Astrocyte (in vitro differentiated cells and primary cell): ENCODE results near the gene ZFP3. TPM values are rescaled to one million over a fixed set of nuclear protein-coding genes. Genes with fewer than 3 reads are reported as not detected.

Experiments used
- DNase-seq: peaks from one replicate; pipeline ENCODE4 v3.0.0-alpha.2; 2010; ENCODE audit warnings: low read depth
- FAIRE-seq: peaks from 2 replicates; lab custom pipeline; 2011; peaks lifted over from hg19 to GRCh38; lab: Jason Lieb, UNC
- H2AFZ ChIP-seq: 2 replicates; pipeline ENCODE4 v1.6.0; 2012; ENCODE audit warnings: low read depth, low read length, inconsistent platforms
- H3K27ac ChIP-seq: 2 replicates; pipeline ENCODE4 v1.5.1; 2011; ENCODE audit warnings: low read depth, low read length, inconsistent platforms
- H3K27me3 ChIP-seq: 2 replicates; pipeline ENCODE4 v1.6.0; 2011; ENCODE audit warnings: low read length, inconsistent platforms; ENCODE audit not compliant: insufficient read depth
- H3K36me3 ChIP-seq: 2 replicates; pipeline ENCODE4 v1.5.1; 2011; ENCODE audit warnings: low read length, inconsistent platforms; ENCODE audit not compliant: insufficient read depth
- H3K4me1 ChIP-seq: 2 replicates; pipeline ENCODE4 v1.5.1; 2011; ENCODE audit warnings: low read length, inconsistent platforms; ENCODE audit not compliant: insufficient read depth
- H3K4me2 ChIP-seq: 2 replicates; pipeline ENCODE4 v1.6.0; 2012; ENCODE audit warnings: low read length, inconsistent platforms
- H3K4me3 ChIP-seq: 2 replicates; pipeline ENCODE4 v1.5.1; 2011; ENCODE audit warnings: low read depth, mild to moderate bottlenecking, low read length, inconsistent platforms; ENCODE audit not compliant: insufficient read depth
- H3K79me2 ChIP-seq: 2 replicates; pipeline ENCODE4 v1.6.0; 2012; ENCODE audit warnings: mild to moderate bottlenecking, low read length, inconsistent platforms; ENCODE audit not compliant: insufficient read depth
- H3K9ac ChIP-seq: 2 replicates; pipeline ENCODE4 v1.6.0; 2012; ENCODE audit warnings: mild to moderate bottlenecking, low read length, inconsistent platforms
- H3K9me3 ChIP-seq: 2 replicates; pipeline ENCODE4 v1.5.1; 2012; ENCODE audit warnings: low read depth, mild to moderate bottlenecking, low read length, inconsistent platforms; ENCODE audit not compliant: insufficient read depth
- H4K20me1 ChIP-seq: 2 replicates; pipeline ENCODE4 v1.6.0; 2012; ENCODE audit warnings: low read length, inconsistent platforms; ENCODE audit not compliant: insufficient read depth
- H3K27ac Mint-ChIP-seq: one replicate; pipeline ENCODE4 v1.8.0; 2021; ENCODE audit warnings: mild to moderate bottlenecking, mixed read lengths; ENCODE audit not compliant: unreplicated experiment
- H3K27me3 Mint-ChIP-seq: one replicate; pipeline ENCODE4 v1.8.0; 2021; ENCODE audit warnings: low read depth, mixed read lengths; ENCODE audit not compliant: unreplicated experiment
- H3K36me3 Mint-ChIP-seq: one replicate; pipeline ENCODE4 v1.8.0; 2021; ENCODE audit warnings: low read depth, mixed read lengths; ENCODE audit not compliant: unreplicated experiment
- H3K4me1 Mint-ChIP-seq: one replicate; pipeline ENCODE4 v1.8.0; 2021; ENCODE audit warnings: low read depth, mixed read lengths; ENCODE audit not compliant: unreplicated experiment
- H3K4me3 Mint-ChIP-seq: one replicate; pipeline ENCODE4 v1.8.0; 2021; ENCODE audit warnings: mild to moderate bottlenecking, moderate library complexity, mixed read lengths; ENCODE audit not compliant: unreplicated experiment
- H3K9me3 Mint-ChIP-seq: one replicate; pipeline ENCODE4 v1.8.0; 2021; ENCODE audit warnings: mild to moderate bottlenecking, mixed read lengths; ENCODE audit not compliant: unreplicated experiment
- EZH2 ChIP-seq: IDR thresholded peaks from 2 replicates; pipeline ENCODE4 v1.6.1; 2012; ENCODE audit warnings: mild to moderate bottlenecking, low read length, inconsistent platforms; ENCODE audit not compliant: insufficient read depth
- total RNA-seq: library from RNA; stranded (reverse); gene quantifications from 2 replicates; pipeline ENCODE4 v1.2.1, GENCODE V29; 2021
- TF ChIP-seq, protein P1 (sequence below): IDR thresholded peaks from 2 replicates; pipeline ENCODE4 v1.5.1; 2011; ENCODE audit warnings: low read depth, mild to moderate bottlenecking, inconsistent platforms, low read length, moderate library complexity; ENCODE audit not compliant: insufficient read depth

The ZFP3 gene
- total RNA-seq, 1 donor from 2014 or later = not detected

GRCh38 chr17:5043524-5043923 lies 34.7 kb upstream of the ZFP3 start:
- Histone ChIP-seq H4K20me1 (no peaks in the 10 kb centered on the region), H2AFZ (no peak overlapping the region), H3K27ac (no peak overlapping the region), H3K36me3 (no peaks in the 10 kb centered on the region), H3K9me3 (no peaks in the 10 kb centered on the region), H3K9ac (no peak overlapping the region), H3K27me3 (no peaks in the 10 kb centered on the region), H3K4me2 (no peak overlapping the region), H3K79me2 (no peaks in the 10 kb centered on the region), H3K4me3 (no peak overlapping the region), H3K4me1 (no peaks in the 10 kb centered on the region)
- H3K4me1 Mint-ChIP-seq = no peaks in the 10 kb centered on the region
- H3K27me3 Mint-ChIP-seq = peaks cover 5% of the 10 kb centered on the region
- no peaks in the 10 kb centered on the region for H3K9me3 Mint-ChIP-seq
- FAIRE-seq (no peak), DNase-seq (no peak)
- no peaks in the 10 kb centered on the region for H3K36me3 Mint-ChIP-seq
- no peak for TF ChIP-seq EZH2
- TF ChIP-seq, protein P1, sequence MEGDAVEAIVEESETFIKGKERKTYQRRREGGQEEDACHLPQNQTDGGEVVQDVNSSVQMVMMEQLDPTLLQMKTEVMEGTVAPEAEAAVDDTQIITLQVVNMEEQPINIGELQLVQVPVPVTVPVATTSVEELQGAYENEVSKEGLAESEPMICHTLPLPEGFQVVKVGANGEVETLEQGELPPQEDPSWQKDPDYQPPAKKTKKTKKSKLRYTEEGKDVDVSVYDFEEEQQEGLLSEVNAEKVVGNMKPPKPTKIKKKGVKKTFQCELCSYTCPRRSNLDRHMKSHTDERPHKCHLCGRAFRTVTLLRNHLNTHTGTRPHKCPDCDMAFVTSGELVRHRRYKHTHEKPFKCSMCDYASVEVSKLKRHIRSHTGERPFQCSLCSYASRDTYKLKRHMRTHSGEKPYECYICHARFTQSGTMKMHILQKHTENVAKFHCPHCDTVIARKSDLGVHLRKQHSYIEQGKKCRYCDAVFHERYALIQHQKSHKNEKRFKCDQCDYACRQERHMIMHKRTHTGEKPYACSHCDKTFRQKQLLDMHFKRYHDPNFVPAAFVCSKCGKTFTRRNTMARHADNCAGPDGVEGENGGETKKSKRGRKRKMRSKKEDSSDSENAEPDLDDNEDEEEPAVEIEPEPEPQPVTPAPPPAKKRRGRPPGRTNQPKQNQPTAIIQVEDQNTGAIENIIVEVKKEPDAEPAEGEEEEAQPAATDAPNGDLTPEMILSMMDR = no peak
- H3K27ac Mint-ChIP-seq = no peak overlapping the region
- H3K4me3 Mint-ChIP-seq = no peak overlapping the region

- no peak overlapping the region for H3K9ac ChIP-seq
- no peak overlapping the region for H3K4me2 ChIP-seq
- peaks cover 2% of the 10 kb centered on the region for H3K4me1 Mint-ChIP-seq
- no peaks in the 10 kb centered on the region for H3K27me3 ChIP-seq
- H3K9me3 ChIP-seq = no peaks in the 10 kb centered on the region
- H3K27me3 Mint-ChIP-seq = peaks cover 3% of the 10 kb centered on the region
- no peaks in the 10 kb centered on the region for H3K36me3 Mint-ChIP-seq
- DNase-seq (no peak), FAIRE-seq (no peak)
- no peak overlapping the region for H3K4me3 Mint-ChIP-seq
- no peaks in the 10 kb centered on the region for H3K4me1 ChIP-seq
- H3K79me2 ChIP-seq = no peaks in the 10 kb centered on the region
- no peak overlapping the region for H2AFZ ChIP-seq
- no peaks in the 10 kb centered on the region for H4K20me1 ChIP-seq
- no peaks in the 10 kb centered on the region for H3K9me3 Mint-ChIP-seq
- TF ChIP-seq, protein P1 = no peak
- no peak overlapping the region for H3K27ac Mint-ChIP-seq
- H3K4me3 ChIP-seq = no peak overlapping the region
- H3K36me3 ChIP-seq = no peaks in the 10 kb centered on the region
- no peak overlapping the region for H3K27ac ChIP-seq
Observed at GRCh38 chr17:5044630-5045029, 33.6 kb upstream of the ZFP3 start.

DNA sequence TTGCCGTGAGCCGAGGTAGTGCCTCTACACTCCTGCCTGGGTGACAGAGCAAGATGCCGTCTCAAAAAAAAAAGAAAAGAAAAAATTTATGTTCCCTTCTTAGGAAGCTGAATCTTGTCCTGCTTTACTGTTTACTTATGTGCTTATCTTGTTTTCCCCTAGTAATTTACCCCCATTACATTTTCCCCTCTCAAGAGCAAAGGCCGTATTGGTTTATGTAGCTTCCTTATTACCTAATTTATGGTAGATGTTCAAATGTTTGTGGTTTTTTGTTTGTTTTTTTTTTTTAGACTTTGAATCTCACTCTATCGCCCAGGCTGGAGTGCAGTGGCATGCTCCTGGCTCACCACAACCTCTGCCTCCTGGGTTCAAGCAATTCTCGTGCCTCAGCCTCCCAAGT lies 32.8 kb upstream of the ZFP3 start:
- no peaks in the 10 kb centered on the region for H3K36me3 ChIP-seq
- no peak overlapping the region for H3K27ac Mint-ChIP-seq

More for the DNA sequence above, 32.8 kb upstream of the ZFP3 start:
- no peak for DNase-seq
- no peak overlapping the region for H3K4me2 ChIP-seq
- Mint-ChIP-seq H3K36me3 (no peaks in the 10 kb centered on the region), H3K9me3 (no peaks in the 10 kb centered on the region), H3K4me1 (peaks cover 4% of the 10 kb centered on the region), H3K4me3 (no peak overlapping the region), H3K27me3 (no peaks in the 10 kb centered on the region)
- no peaks in the 10 kb centered on the region for H3K27me3 ChIP-seq
- no peak overlapping the region for H3K4me3 ChIP-seq
- no peaks in the 10 kb centered on the region for H3K4me1 ChIP-seq
- H3K9me3 ChIP-seq = no peaks in the 10 kb centered on the region
- H3K27ac ChIP-seq = no peak overlapping the region
- FAIRE-seq = no peak
- H4K20me1 ChIP-seq = no peaks in the 10 kb centered on the region
- no peak overlapping the region for H3K9ac ChIP-seq
- TF ChIP-seq, protein P1 = no peak
- TF ChIP-seq EZH2 = no peak
- no peaks in the 10 kb centered on the region for H3K79me2 ChIP-seq
- no peak overlapping the region for H2AFZ ChIP-seq
